Measurements from ENCODE around the gene PARD3. TPM values are rescaled to one million over a fixed set of nuclear protein-coding genes. Genes with fewer than 3 reads are reported as not detected.

The PARD3 gene
- total RNA-seq, 1 donor from 2014 or later: 51.2 TPM

DNA sequence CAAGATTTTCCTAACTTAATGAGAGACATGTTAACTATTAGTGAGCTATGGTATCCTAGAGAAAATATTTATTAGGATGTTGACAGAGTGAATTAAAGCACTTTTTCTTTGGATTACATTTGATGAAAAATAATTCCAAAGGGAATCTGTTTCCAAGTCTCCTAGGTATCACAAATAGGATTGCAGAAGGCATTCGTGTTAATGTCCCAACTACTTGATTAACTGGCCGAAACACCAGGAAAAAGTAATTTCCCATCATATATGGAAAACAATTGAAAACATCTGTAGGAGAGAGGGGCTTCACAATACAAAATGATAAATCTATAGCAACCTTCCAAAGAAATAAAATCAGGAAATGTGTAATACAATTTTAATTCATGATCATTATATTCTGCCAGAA lies 406.7 kb downstream of the PARD3 start:
- Mint-ChIP-seq H3K9me3 (no peaks in the 10 kb centered on the region), H3K27me3 (ENCODE audit: low read depth) (no peaks in the 10 kb centered on the region), H3K36me3 (ENCODE audit: low read depth) (no peaks in the 10 kb centered on the region), H3K27ac (ENCODE audit: unreplicated experiment) (no peak overlapping the region), H3K4me1 (peaks cover 36% of the 10 kb centered on the region), H3K4me3 (no peak overlapping the region)
- no peak for DNase-seq (ENCODE audit: low read depth, low spot score)
- TF ChIP-seq, protein P1, sequence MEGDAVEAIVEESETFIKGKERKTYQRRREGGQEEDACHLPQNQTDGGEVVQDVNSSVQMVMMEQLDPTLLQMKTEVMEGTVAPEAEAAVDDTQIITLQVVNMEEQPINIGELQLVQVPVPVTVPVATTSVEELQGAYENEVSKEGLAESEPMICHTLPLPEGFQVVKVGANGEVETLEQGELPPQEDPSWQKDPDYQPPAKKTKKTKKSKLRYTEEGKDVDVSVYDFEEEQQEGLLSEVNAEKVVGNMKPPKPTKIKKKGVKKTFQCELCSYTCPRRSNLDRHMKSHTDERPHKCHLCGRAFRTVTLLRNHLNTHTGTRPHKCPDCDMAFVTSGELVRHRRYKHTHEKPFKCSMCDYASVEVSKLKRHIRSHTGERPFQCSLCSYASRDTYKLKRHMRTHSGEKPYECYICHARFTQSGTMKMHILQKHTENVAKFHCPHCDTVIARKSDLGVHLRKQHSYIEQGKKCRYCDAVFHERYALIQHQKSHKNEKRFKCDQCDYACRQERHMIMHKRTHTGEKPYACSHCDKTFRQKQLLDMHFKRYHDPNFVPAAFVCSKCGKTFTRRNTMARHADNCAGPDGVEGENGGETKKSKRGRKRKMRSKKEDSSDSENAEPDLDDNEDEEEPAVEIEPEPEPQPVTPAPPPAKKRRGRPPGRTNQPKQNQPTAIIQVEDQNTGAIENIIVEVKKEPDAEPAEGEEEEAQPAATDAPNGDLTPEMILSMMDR (conservative IDR thresholded peaks at IDR 0.05): no peak

DNA sequence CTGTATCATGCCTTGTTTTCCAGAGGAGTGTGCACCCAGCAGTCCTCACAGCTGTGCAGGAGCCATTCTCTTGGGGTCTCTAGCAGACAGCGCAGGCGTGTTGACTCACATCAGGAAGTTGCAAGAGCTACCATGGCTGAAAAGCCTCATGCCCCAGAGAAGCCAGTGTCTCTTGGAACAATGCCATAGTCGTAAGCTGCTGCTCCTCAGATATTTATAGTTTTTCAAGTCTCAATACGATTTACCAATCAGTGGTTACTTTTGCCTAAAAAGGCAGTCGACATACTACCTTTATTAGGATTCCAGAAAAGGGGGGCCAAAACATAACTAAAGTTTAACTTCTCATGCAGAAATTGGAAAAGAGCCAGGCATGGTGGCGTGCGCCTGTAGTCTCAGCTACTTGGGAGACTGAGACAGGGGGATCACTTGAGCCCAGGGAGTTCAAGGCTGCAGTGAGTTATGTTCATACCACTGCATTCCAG lies 407.7 kb downstream of the PARD3 start:
- no peak for DNase-seq (ENCODE audit: low read depth, low spot score)
- Mint-ChIP-seq H3K27ac (ENCODE audit: unreplicated experiment) (no peak overlapping the region), H3K4me3 (no peak overlapping the region), H3K4me1 (peaks cover 35% of the 10 kb centered on the region), H3K27me3 (ENCODE audit: low read depth) (no peaks in the 10 kb centered on the region), H3K9me3 (no peaks in the 10 kb centered on the region), H3K36me3 (ENCODE audit: low read depth) (no peaks in the 10 kb centered on the region)
- TF ChIP-seq, protein P1 (conservative IDR thresholded peaks at IDR 0.05): no peak

DNA sequence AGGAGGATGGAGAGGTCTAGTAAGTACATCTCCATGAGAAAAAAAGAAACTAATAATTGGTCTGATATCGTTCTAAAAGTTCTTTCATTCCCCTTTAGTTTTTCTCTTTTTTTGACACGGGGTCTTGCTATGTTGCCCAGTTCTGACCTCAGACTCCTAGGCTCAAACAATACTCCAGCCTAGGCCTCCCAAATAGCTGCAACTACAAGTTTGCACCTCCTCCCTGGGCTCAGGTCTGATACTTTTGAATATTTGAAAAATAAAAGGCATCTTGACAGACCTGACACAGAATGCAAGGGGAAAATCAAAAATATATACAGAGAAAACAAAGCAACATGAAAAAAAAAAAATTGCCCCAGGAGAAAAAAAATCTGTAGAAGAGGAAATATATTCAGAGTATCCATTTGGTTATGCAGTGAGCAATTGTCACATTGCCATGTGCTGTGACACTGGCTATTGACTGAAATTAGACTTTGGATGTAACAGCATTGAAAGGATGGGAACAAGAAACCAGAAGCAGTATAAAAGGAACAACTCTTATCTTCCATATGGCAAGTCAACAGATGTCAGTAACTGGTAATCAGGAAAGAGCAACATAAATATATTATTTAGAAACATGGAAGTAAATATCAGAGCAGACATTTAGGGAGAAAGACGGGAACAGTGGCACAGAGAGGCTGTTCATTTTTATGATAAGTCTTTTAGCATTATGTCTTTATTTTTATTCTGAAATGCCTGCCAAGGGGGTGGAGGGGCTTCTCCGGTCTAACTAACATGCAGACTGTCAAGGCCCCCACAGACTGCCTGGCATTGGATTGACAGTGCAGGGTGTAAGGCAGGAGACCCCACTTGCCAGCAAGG lies 408.4 kb downstream of the PARD3 start:
- H3K27ac Mint-ChIP-seq (ENCODE audit: unreplicated experiment): no peak overlapping the region
- H3K4me3 Mint-ChIP-seq: no peak overlapping the region
- no peaks in the 10 kb centered on the region for H3K9me3 Mint-ChIP-seq
- TF ChIP-seq, protein P1 (conservative IDR thresholded peaks at IDR 0.05): no peak
- no peaks in the 10 kb centered on the region for H3K27me3 Mint-ChIP-seq (ENCODE audit: low read depth)
- DNase-seq (ENCODE audit: low read depth, low spot score): no peak
- H3K36me3 Mint-ChIP-seq (ENCODE audit: low read depth): no peaks in the 10 kb centered on the region
- peaks cover 35% of the 10 kb centered on the region for H3K4me1 Mint-ChIP-seq

DNA sequence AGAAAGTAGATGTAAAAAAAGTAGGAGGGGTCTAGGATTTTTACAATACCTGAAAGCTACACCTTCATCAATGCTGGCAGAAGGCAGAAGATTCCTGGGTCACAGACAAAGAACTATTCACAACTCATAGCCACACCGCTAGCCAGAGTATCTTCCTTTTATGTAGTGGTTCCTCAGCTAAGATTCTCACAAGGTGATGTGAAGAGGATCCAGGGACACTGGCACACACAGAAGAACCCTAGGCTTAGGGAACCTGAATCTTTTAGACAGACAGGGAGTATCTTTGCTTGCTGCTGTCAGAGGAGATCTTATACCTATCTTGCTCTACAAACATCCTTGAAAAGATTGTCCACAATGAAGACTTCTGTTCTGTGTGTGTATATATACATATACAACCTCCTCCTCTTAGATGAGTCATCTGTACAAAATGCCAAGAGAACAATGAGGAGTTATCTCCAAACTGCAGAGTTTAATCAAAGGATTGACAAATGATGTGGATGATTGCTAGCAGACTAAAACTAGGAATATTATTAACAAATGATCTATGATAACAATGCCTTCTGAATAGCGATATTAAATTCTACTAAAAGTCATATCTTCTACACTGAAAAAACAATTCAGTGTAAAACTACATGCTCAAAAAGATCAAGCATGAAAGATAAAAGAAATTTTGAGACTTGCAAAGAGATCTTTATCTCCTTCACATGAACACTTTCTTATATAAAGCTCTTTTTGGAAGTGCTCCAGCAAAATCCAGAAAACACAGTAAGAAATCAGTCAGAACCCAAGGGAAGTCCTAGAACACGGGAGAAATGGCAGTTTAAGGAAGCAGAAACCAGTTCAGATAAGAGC lies 409.3 kb downstream of the PARD3 start:
- no peaks in the 10 kb centered on the region for H3K9me3 Mint-ChIP-seq
- DNase-seq (ENCODE audit: low read depth, low spot score): no peak
- H3K27me3 Mint-ChIP-seq (ENCODE audit: low read depth): no peaks in the 10 kb centered on the region
- H3K4me3 Mint-ChIP-seq: no peak overlapping the region
- H3K27ac Mint-ChIP-seq (ENCODE audit: unreplicated experiment): no peak overlapping the region
- no peaks in the 10 kb centered on the region for H3K36me3 Mint-ChIP-seq (ENCODE audit: low read depth)
- TF ChIP-seq, protein P1 (conservative IDR thresholded peaks at IDR 0.05): no peak
- H3K4me1 Mint-ChIP-seq: peaks cover 35% of the 10 kb centered on the region

DNA sequence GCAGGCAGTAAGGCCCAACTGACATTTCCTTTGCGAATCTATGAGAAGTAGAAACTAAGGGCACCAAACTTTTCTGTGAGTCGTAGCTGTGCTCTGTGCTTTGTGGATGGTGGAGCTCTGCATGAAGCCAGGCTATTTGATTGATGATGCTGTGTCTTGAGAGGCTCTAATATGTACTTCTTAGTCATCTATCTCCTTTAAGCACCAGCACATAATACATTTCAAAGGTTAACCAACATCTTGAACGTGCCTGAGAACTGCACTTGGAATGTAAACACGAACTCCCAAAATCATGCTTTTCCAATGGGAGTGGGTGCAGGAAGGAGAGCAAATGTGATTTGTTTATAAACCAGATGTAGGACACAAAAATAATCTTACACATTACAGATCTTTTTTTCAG lies 411.6 kb downstream of the PARD3 start:
- H3K27ac Mint-ChIP-seq (ENCODE audit: unreplicated experiment): no peak overlapping the region
- peaks cover 5% of the 10 kb centered on the region for H3K36me3 Mint-ChIP-seq (ENCODE audit: low read depth)
- DNase-seq (ENCODE audit: low read depth, low spot score): no peak
- H3K4me1 Mint-ChIP-seq: peaks cover 35% of the 10 kb centered on the region
- TF ChIP-seq, protein P1 (conservative IDR thresholded peaks at IDR 0.05): no peak
- H3K9me3 Mint-ChIP-seq: no peaks in the 10 kb centered on the region
- no peaks in the 10 kb centered on the region for H3K27me3 Mint-ChIP-seq (ENCODE audit: low read depth)
- H3K4me3 Mint-ChIP-seq: no peak overlapping the region

Data from neural crest cell (in vitro differentiated cells).